T-helper 17 cell (primary cell): ENCODE results near the gene ADCY1. TPM values are rescaled to one million over a fixed set of nuclear protein-coding genes. Genes with fewer than 3 reads are reported as not detected.

Experiments used
- ATAC-seq: fragments of 150-1000 bp; cut with Tn5 transposase; 2 replicates; pipeline ENCODE4 v1.10.0; 2021; ENCODE audit warnings: mild to moderate bottlenecking, moderate library complexity
- DNase-seq, 3 donors: peaks; one replicate each; pipeline versions ENCODE4 v3.0.0 to v3.0.0-alpha.2; 2020 to 2021
- H3K9me3 ChIP-seq: one replicate; pipeline ENCODE4 v1.7.0; 2013; ENCODE audit warnings: low read length, mild to moderate bottlenecking; ENCODE audit not compliant: control insufficient read depth, poor library complexity, severe bottlenecking
- H3K27ac Mint-ChIP-seq: one replicate; pipeline ENCODE4 v1.8.0; 2022; ENCODE audit warnings: mild to moderate bottlenecking, moderate library complexity, mixed read lengths
- H3K27me3 Mint-ChIP-seq: one replicate; pipeline ENCODE4 v1.8.0; 2022; ENCODE audit warnings: mixed read lengths
- H3K36me3 Mint-ChIP-seq: one replicate; pipeline ENCODE4 v1.8.0; 2022; ENCODE audit warnings: low read depth, mixed read lengths
- H3K4me1 Mint-ChIP-seq: one replicate; pipeline ENCODE4 v1.8.0; 2022; ENCODE audit warnings: mild to moderate bottlenecking, mixed read lengths
- H3K4me3 Mint-ChIP-seq: one replicate; pipeline ENCODE4 v1.8.0; 2022; ENCODE audit warnings: mild to moderate bottlenecking, moderate library complexity, mixed read lengths
- total RNA-seq, 4 donors: library from RNA in 2 of 4; stranded (reverse) in 2 of 4; gene quantifications; one replicate each; pipeline ENCODE4 v1.2.3 and lab custom pipeline; 2022 to 2026

Gene ADCY1
- total RNA-seq, 2 donors from 2014 or later: not detected

GRCh38 chr7:45568536-45569289 is 5.5 kb upstream of the ADCY1 start:
- Mint-ChIP-seq H3K36me3 (no peaks in the 10 kb centered on the region), H3K27ac (no peak overlapping the region), H3K27me3 (peaks cover 62% of the 10 kb centered on the region), H3K4me1 (no peaks in the 10 kb centered on the region), H3K4me3 (no peak overlapping the region)
- H3K9me3 ChIP-seq: no peaks in the 10 kb centered on the region
- ATAC-seq: no peak
- no peak for DNase-seq

- DNase-seq: no peak
- Mint-ChIP-seq H3K36me3 (no peaks in the 10 kb centered on the region), H3K27me3 (peaks cover 60% of the 10 kb centered on the region), H3K4me1 (no peaks in the 10 kb centered on the region), H3K4me3 (no peak overlapping the region), H3K27ac (no peak overlapping the region)
- H3K9me3 ChIP-seq: no peaks in the 10 kb centered on the region
- ATAC-seq: no peak
Measured at GRCh38 chr7:45569290-45569685, 4.9 kb upstream of the ADCY1 start.

- H3K27me3 Mint-ChIP-seq: peaks cover 55% of the 10 kb centered on the region
- DNase-seq: no peak
- no peak for ATAC-seq
Measured at GRCh38 chr7:45570797-45571196, 3.4 kb upstream of the ADCY1 start.

DNA sequence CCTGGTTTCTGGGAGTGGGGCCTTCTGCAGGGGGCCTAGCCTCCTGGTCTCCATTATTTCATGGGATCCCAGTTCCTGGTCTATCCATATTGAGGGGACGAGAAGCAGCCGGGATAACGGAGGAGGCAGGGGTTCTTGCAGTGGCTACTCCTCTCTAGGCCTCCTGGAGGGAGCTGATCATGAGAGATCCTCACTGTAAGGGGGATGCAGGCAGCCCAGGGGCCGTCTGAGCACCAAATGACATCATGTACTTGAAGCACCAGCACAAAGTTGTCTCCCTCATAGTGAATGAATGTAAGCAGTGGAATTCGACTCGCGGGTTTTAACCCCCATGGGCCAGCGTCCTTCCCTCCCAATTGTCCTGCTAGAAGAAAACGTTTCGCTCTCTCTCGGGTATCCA is 964 bp upstream of the ADCY1 start:
- Mint-ChIP-seq H3K27me3 (peaks cover 63% of the 10 kb centered on the region), H3K36me3 (no peaks in the 10 kb centered on the region), H3K4me1 (no peaks in the 10 kb centered on the region), H3K4me3 (peak overlapping the region; percentile 60), H3K27ac (no peak overlapping the region)
- H3K9me3 ChIP-seq: no peaks in the 10 kb centered on the region
- no peak for DNase-seq
- no peak for ATAC-seq

More at GRCh38 chr7:45570797-45571196, 3.4 kb upstream of the ADCY1 start:
- H3K27ac Mint-ChIP-seq: no peak overlapping the region
- no peaks in the 10 kb centered on the region for H3K4me1 Mint-ChIP-seq
- no peaks in the 10 kb centered on the region for H3K9me3 ChIP-seq
- no peak overlapping the region for H3K4me3 Mint-ChIP-seq
- H3K36me3 Mint-ChIP-seq: no peaks in the 10 kb centered on the region

GRCh38 chr7:45574416-45574668 is 174 bp downstream of the ADCY1 start:
- no peaks in the 10 kb centered on the region for H3K9me3 ChIP-seq
- ATAC-seq (no peak), DNase-seq (no peak)
- no peak overlapping the region for H3K4me3 Mint-ChIP-seq
- no peaks in the 10 kb centered on the region for H3K36me3 Mint-ChIP-seq
- H3K27ac Mint-ChIP-seq: no peak overlapping the region
- peaks cover 54% of the 10 kb centered on the region for H3K27me3 Mint-ChIP-seq
- H3K4me1 Mint-ChIP-seq: no peaks in the 10 kb centered on the region

DNA sequence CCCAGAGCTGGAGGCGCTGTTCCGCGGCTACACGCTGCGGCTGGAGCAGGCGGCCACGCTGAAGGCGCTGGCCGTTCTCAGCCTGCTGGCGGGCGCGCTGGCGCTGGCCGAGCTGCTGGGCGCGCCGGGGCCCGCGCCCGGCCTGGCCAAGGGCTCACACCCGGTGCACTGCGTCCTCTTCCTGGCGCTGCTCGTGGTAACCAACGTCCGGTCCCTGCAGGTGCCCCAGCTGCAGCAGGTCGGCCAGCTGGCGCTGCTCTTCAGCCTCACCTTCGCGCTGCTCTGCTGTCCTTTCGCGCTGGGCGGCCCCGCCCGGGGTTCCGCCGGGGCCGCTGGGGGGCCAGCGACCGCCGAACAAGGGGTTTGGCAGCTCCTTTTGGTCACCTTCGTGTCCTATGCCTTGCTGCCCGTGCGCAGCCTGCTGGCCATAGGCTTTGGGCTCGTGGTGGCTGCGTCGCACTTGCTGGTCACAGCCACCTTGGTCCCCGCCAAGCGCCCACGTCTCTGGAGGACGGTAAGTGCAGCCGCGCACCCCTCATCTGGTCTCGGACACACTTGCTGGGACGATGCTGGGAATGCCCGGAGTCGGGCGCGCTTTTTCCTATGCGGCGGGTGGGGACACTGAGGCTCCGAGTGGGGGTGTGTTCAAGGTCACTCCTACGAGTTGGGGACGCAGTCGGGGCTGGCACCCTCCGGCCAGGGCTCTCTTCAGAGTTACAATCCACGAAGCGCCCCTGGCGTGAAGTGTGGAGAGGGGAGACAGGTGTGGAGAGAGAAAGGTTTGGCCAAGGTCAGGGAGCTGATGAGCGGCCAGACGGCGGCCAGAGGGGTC is 717 bp downstream of the ADCY1 start:
- H3K9me3 ChIP-seq: no peaks in the 10 kb centered on the region
- Mint-ChIP-seq H3K36me3 (no peaks in the 10 kb centered on the region), H3K27ac (no peak overlapping the region), H3K27me3 (peaks cover 53% of the 10 kb centered on the region), H3K4me1 (no peaks in the 10 kb centered on the region), H3K4me3 (peak overlapping the region; percentile 52)
- DNase-seq (no peak), ATAC-seq (no peak)

- no peaks in the 10 kb centered on the region for H3K4me1 Mint-ChIP-seq
- peaks cover 46% of the 10 kb centered on the region for H3K27me3 Mint-ChIP-seq
- H3K4me3 Mint-ChIP-seq: no peak overlapping the region
- ATAC-seq: no peak
- DNase-seq: no peak
- H3K36me3 Mint-ChIP-seq: no peaks in the 10 kb centered on the region
- H3K27ac Mint-ChIP-seq: no peak overlapping the region
- no peaks in the 10 kb centered on the region for H3K9me3 ChIP-seq
Measured at GRCh38 chr7:45575501-45576248, 1.5 kb downstream of the ADCY1 start.

DNA sequence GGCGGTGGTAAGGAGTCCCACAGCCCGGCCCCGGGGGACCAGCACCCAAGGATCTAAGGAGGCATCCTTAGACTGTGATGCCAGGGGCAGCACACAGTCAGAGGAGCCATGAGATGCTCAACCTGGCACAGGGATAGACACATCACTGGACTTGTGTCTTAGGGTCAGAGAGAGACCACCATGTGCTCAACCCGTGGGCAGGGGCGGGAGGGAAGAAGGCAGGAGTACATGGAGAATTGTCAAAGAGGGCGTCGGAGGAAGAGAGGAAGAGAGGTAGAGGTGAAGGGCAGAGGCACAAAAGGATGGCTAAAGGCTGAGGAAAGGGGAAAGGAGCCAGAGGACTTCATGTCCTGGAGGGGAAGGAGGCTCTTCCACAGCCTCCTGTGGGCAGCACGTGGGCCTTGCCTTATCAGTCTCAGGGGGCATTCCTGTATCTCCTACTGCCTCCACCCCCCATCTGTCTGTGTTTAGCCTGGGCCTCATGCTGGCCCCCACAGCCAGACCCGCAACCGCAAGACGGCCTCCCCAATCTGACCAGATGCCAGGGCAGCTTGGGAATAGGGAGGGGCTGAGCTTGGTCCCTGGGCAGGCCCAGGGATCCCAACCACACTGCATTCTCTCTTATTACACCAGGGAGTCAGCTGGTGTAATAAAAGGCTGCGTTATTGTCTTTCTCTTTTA is 2.2 kb downstream of the ADCY1 start:
- H3K4me3 Mint-ChIP-seq: no peak overlapping the region
- no peaks in the 10 kb centered on the region for H3K36me3 Mint-ChIP-seq
- H3K27me3 Mint-ChIP-seq: peaks cover 44% of the 10 kb centered on the region
- DNase-seq (peak in 1 of 3 donors; percentile 0), ATAC-seq (no peak)
- H3K27ac Mint-ChIP-seq: no peak overlapping the region
- no peaks in the 10 kb centered on the region for H3K4me1 Mint-ChIP-seq
- no peaks in the 10 kb centered on the region for H3K9me3 ChIP-seq

DNA sequence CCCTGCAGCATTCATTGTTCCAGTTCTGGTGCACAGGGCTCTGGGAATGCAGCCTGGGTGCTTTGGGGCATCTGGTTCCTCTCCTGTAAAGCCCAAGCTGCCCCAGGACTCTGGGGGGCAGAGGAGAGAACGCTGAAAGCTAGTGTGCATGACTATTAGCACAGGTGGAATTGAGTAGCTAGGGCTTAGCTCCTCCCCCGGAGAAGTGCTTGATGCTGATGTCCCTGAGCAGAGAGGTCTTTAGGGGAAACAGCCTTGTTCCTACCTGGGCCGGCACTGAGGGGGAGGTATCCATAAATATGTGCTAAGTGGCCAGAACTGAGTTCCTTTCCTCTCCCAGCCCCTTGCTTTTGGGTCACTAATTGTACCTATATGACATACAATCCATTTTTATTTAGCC is 3.9 kb downstream of the ADCY1 start:
- ATAC-seq (no peak), DNase-seq (peak in 1 of 3 donors; percentile 2)
- Mint-ChIP-seq H3K27me3 (peaks cover 28% of the 10 kb centered on the region), H3K4me3 (no peak overlapping the region), H3K4me1 (no peaks in the 10 kb centered on the region), H3K27ac (no peak overlapping the region), H3K36me3 (no peaks in the 10 kb centered on the region)
- no peaks in the 10 kb centered on the region for H3K9me3 ChIP-seq

GRCh38 chr7:45578467-45578866 is 4.3 kb downstream of the ADCY1 start:
- Mint-ChIP-seq H3K4me3 (no peak overlapping the region), H3K36me3 (no peaks in the 10 kb centered on the region), H3K27me3 (peaks cover 23% of the 10 kb centered on the region), H3K4me1 (no peaks in the 10 kb centered on the region), H3K27ac (no peak overlapping the region)
- DNase-seq (peak in 1 of 3 donors; percentile 5), ATAC-seq (no peak)
- H3K9me3 ChIP-seq: no peaks in the 10 kb centered on the region

- no peak overlapping the region for H3K4me3 Mint-ChIP-seq
- DNase-seq (no peak), ATAC-seq (no peak)
- H3K9me3 ChIP-seq: no peaks in the 10 kb centered on the region
- H3K36me3 Mint-ChIP-seq: no peaks in the 10 kb centered on the region
- H3K27me3 Mint-ChIP-seq: peaks cover 19% of the 10 kb centered on the region
- H3K4me1 Mint-ChIP-seq: no peaks in the 10 kb centered on the region
- H3K27ac Mint-ChIP-seq: no peak overlapping the region
Measured at GRCh38 chr7:45579391-45579801, 5.2 kb downstream of the ADCY1 start.

- no peaks in the 10 kb centered on the region for H3K9me3 ChIP-seq
- Mint-ChIP-seq H3K36me3 (no peaks in the 10 kb centered on the region), H3K27ac (no peak overlapping the region), H3K4me1 (no peaks in the 10 kb centered on the region), H3K4me3 (no peak overlapping the region), H3K27me3 (peaks cover 16% of the 10 kb centered on the region)
- ATAC-seq (no peak), DNase-seq (peak in 1 of 3 donors; percentile 5)
Measured at GRCh38 chr7:45580053-45580872, 6.1 kb downstream of the ADCY1 start.
